ENCODE results near the gene IL20. TPM values are rescaled to one million over a fixed set of nuclear protein-coding genes. Genes with fewer than 3 reads are reported as not detected.

IL20 gene
- total and polyA plus RNA-seq, 2 of the 8 experiments (the other 6 are each of a cell fraction or from before 2014, with no cell fraction given): not detected

GRCh38 chr1:206913766-206914537, 48.5 kb downstream of the IL20 start:
- no peak overlapping the region for H2BK15ac ChIP-seq (ENCODE audit: low read length)
- H3K56ac ChIP-seq (replicated peaks; ENCODE audit: insufficient read length, low read depth, low read length): no peak overlapping the region
- no peaks in the 10 kb centered on the region for H3K36me3 ChIP-seq (ENCODE audit: control insufficient read depth in 2 of 4, insufficient read depth in 4 of 4, low read length in 3 of 4)
- CTCF ChIA-PET (ENCODE audit: partially characterized antibody): interaction anchor here (0.6 to 12.9 kb wide), 19 partner anchors 16 to 280 kb away, joined by 3 to 180 read pairs (median 9); partner anchors contain the start of gene IL20
- H4K91ac ChIP-seq (replicated peaks; ENCODE audit: insufficient read length, low read length): no peak overlapping the region
- no peak overlapping the region for H3K23ac ChIP-seq (ENCODE audit: insufficient read length)
- H3K27me3 ChIP-seq (replicated peaks in 1 of 4; ENCODE audit: control insufficient read depth in 3 of 4, extremely low read depth in 1 of 4, insufficient read depth in 3 of 4, low read length in 3 of 4): peaks cover 3 to 16% (median 13%) of the 10 kb centered on the region in 4 experiments
- H4K8ac ChIP-seq (ENCODE audit: extremely low read depth, insufficient read depth, low read length): no peak overlapping the region
- H2BK20ac ChIP-seq (ENCODE audit: low read length): no peak overlapping the region
- H2BK12ac ChIP-seq (ENCODE audit: low read depth, low read length): no peak overlapping the region
- no peak overlapping the region for H3K4me2 ChIP-seq (ENCODE audit: insufficient read depth in 1 of 2, low read depth in 2 of 2, low read length in 2 of 2)
- no peak overlapping the region for H3K18ac ChIP-seq (ENCODE audit: extremely low read depth, low read length)
- H3K14ac ChIP-seq (ENCODE audit: insufficient read length): no peak overlapping the region
- no peaks in the 10 kb centered on the region for H4K20me1 ChIP-seq (replicated peaks in 1 of 2; ENCODE audit: control insufficient read depth in 1 of 2, insufficient read depth in 2 of 2, low read length in 2 of 2)
- no peak overlapping the region for H2BK5ac ChIP-seq (ENCODE audit: low read depth, low read length)
- no peaks in the 10 kb centered on the region for H3K79me1 ChIP-seq (ENCODE audit: low read depth, low read length)
- peaks cover 7% of the 10 kb centered on the region; the same call in 1 of the 2 replicates for H3K23me2 ChIP-seq (ENCODE audit: low read depth, low read length)
- no peak for FAIRE-seq
- H3K9ac ChIP-seq (replicated peaks in 1 of 4; ENCODE audit: extremely low read depth in 1 of 4, low read depth in 3 of 4, low read length in 3 of 4): no peak overlapping the region
- H3K27ac ChIP-seq (ENCODE audit: low read depth, low read length): no peak overlapping the region
- no peaks in the 10 kb centered on the region for H3K79me2 ChIP-seq (ENCODE audit: control insufficient read depth in 1 of 2, insufficient read depth in 2 of 2, low read length in 2 of 2)
- H3K4ac ChIP-seq (replicated peaks; ENCODE audit: insufficient read length, low read depth, low read length): no peak overlapping the region
- POLR2A ChIA-PET (ENCODE audit: partially characterized antibody): interaction anchor here (1.2 kb wide), 1 partner anchor 11 kb away, joined by 3 read pairs; no protein-coding TSS in a partner anchor
- 89% methylated on average over 12 of the region's 12 CpGs; no CpG with 5 or more reads in 1 of the 2 experiments for WGBS, 2 experiments (ENCODE audit: extremely low coverage in 1 of 2, insufficient coverage in 1 of 2, insufficient read length in 1 of 2, insufficient replicate concordance in 2 of 2, low coverage in 1 of 2, low lambda C conversion rate in 2 of 2, missing lambda C conversion rate in 1 of 2)
- no peaks in the 10 kb centered on the region for H3K9me3 ChIP-seq (ENCODE audit: insufficient read depth in 2 of 2, low read depth in 1 of 2, low read length in 1 of 2)
- peaks cover 0 to 4% (median under 1%) of the 10 kb centered on the region in 4 experiments; a peak in 2 of 7 replicates for H3K4me1 ChIP-seq (replicated peaks in 1 of 4; ENCODE audit: control insufficient read depth in 3 of 4, insufficient read depth in 4 of 4, low read length in 3 of 4)
- H3K4me3 ChIP-seq (ENCODE audit: extremely low read depth in 1 of 4, insufficient read depth in 2 of 4, low read depth in 3 of 4, low read length in 4 of 4): no peak overlapping the region
- H4K5ac ChIP-seq (ENCODE audit: insufficient read length, low read depth, low read length): no peak overlapping the region
- no peak for DNase-seq (ENCODE audit: low read depth in 1 of 2, low spot score in 2 of 2)
- no peak for TF ChIP-seq NANOG (IDR thresholded peaks at IDR 0.05; ENCODE audit: insufficient read depth, low read depth, low read length, poor library complexity, severe bottlenecking)
- no peak overlapping the region for H2AK5ac ChIP-seq (ENCODE audit: low read depth, low read length)
- H2AFZ ChIP-seq (ENCODE audit: low read length): no peak overlapping the region
- no peak overlapping the region for H2BK120ac ChIP-seq (replicated peaks; ENCODE audit: low read depth, low read length)

All from H1 (cell line).